SK-N-MC (cell line): ENCODE measurements around the gene FBXO22.

ENCODE experiments used
- EZH2 ChIP-seq: fragments of 200-600 bp; sonication (generic); IDR thresholded peaks from one replicate; pipeline ENCODE4 v1.6.1; 2017; ENCODE audit warnings: antibody characterized with exemption
- POLR2AphosphoS5 ChIP-seq: IDR thresholded peaks from 2 replicates; pipeline ENCODE4 v1.6.1; 2012; ENCODE audit warnings: mild to moderate bottlenecking, low read depth, low read length, borderline replicate concordance

GRCh38 chr15:75903331-75904239 is at the start of gene FBXO22:
- no peak for TF ChIP-seq EZH2
- peak; percentile 96 for TF ChIP-seq POLR2AphosphoS5
